GM19468 (cell line): ENCODE data around the gene ZBTB9.
A peak's percentile ranks its signal among the peaks of the same experiment; 100 is the strongest.

Source experiments
- ATAC-seq: cut with Tn5 transposase; IDR thresholded peaks from one replicate; pipeline ENCODE4 v1.9.1; 2021; ENCODE audit warnings: mild to moderate bottlenecking, moderate library complexity, moderate number of reproducible peaks; ENCODE audit not compliant: unreplicated experiment; ENCODE audit errors: extremely low read depth

The ZBTB9 gene

GRCh38 chr6:33454009-33454946, at the start of gene ZBTB9:
Gene ZBTB9 (plus strand): TSS chr6:33454576. CDS start chr6:33455101, 525 bp downstream.
- ATAC-seq, result peak; percentile 91

- ATAC-seq, result no peak
These were observed 49.5 kb upstream of the ZBTB9 start for GRCh38 chr6:33404884-33405283.

GRCh38 chr6:33405386-33405940, 48.9 kb upstream of the ZBTB9 start:
- no peak for ATAC-seq

- ATAC-seq, result no peak
These were observed 48.2 kb upstream of the ZBTB9 start for GRCh38 chr6:33406126-33406525.

- no peak for ATAC-seq
These were observed 47.2 kb upstream of the ZBTB9 start for GRCh38 chr6:33407132-33407718.

- peak; percentile 63 for ATAC-seq
These were observed 44.2 kb upstream of the ZBTB9 start for GRCh38 chr6:33410050-33410710.

GRCh38 chr6:33410711-33411631, 43.4 kb upstream of the ZBTB9 start, which contains the start of gene PHF1:
Gene PHF1 (plus strand): TSS chr6:33411014. CDS start chr6:33412264, 1,250 bp downstream.
- no peak for ATAC-seq

GRCh38 chr6:33411632-33412005, 42.8 kb upstream of the ZBTB9 start:
- no peak for ATAC-seq

- ATAC-seq, result no peak
These were observed 42.0 kb upstream of the ZBTB9 start for GRCh38 chr6:33412140-33413009.

- ATAC-seq, result no peak
These were observed 40.9 kb upstream of the ZBTB9 start for GRCh38 chr6:33413241-33414120.

GRCh38 chr6:33414592-33415271, 39.6 kb upstream of the ZBTB9 start:
- ATAC-seq, result no peak

GRCh38 chr6:33415831-33416230, 38.5 kb upstream of the ZBTB9 start:
- ATAC-seq, result no peak

GRCh38 chr6:33416386-33417127, 37.8 kb upstream of the ZBTB9 start:
- ATAC-seq, result no peak

GRCh38 chr6:33417128-33417902, 37.1 kb upstream of the ZBTB9 start:
- ATAC-seq, result no peak

- peak; percentile 71 for ATAC-seq
These were observed 36.3 kb upstream of the ZBTB9 start, which contains the start of gene CUTA for GRCh38 chr6:33417903-33418689. Gene CUTA (minus strand): TSS chr6:33418107. CDS start chr6:33418000, 107 bp downstream.
